HG02588 (cell line): ENCODE measurements around the gene EMX1.

Experiments
- ATAC-seq: cut with Tn5 transposase; IDR thresholded peaks from one replicate; pipeline ENCODE4 v1.9.1; 2021; ENCODE audit warnings: mild to moderate bottlenecking, moderate library complexity; ENCODE audit not compliant: unreplicated experiment

The EMX1 gene

DNA sequence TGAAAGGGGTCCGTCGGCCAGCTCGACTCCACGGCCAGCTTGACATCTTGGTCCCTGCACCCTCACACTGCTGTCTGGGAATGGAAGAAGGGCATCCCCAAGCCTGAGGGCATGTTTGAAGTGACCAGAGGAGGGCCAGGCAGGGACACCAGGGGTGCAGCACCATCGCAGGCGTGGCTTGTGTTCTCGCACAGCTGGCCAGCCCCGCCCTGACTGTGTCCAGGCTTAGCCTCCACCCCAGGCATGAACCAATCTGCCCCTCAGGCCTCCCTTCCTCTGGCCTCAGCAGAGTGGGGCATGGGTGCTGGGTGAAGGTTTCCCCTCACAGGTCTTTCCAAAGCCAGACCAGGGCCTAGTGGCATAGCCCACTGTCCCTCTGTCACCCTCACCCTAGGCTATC lies 25.0 kb downstream of the EMX1 start:
- ATAC-seq, result no peak

DNA sequence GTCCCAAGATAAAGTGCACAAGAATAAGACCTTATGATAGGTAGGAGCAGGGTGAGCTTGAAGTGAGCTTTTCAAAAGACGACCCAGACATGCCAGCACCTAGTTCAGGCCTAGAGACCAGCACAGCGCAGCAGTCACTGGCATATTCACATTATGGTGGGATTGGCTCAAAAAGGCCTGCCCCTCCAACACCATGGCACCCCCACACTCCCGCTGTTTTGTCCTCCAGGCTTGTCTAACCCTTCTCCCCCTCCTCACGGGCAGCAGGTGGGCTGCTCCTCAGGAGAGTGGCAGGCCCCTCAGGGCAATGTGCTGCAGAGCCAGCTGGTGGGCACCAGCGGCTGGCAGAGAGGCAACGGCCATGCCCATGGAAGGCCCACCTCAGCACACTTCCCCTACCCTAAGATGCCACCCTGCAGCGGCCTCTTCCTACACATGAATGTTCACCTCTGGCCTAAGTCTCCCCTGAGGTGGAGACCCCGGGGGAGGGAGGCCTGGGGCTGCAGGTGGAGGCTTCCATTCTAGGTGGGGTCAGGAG lies 25.6 kb downstream of the EMX1 start:
- ATAC-seq, result no peak

DNA sequence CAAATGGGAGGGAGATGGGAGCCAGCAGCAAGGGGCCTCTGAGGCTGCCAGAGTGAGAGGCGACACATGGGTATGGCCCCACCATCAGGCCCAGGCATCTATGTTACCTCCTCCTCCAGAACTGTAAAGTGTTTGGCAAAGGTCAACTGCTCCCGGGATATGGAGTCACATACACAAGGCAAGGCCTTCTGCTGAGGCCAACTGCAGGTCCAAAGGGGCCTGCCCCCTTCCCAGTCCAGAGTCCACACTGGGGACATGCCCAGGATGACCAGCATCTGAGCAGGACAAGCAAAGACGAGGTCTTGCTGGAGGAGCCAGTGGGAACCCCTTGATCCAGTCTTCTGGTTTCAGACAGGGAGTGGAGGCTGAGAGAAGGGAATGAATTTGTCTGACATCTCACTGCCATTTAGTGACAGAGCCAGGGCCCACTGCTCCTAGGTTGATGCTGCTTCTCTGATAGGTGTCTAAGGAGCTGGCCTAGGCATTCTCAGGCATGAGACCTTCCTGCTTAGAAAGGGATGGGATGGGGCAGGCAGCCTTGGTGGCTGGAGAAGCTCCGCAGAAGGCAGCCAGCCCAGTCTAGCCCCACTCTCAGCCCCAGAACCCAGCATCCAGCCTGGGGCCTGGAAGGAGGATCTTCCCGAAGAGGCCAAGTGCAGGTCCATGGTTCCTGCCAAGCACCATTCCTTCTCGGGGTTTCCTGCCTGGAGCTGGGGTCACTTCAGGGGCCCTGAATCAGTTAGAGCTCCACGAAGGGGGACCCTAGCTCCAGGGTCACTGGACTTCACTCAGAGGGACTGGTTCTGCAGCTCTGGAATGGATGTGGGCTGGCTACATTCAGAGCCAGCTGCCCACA lies 26.4 kb downstream of the EMX1 start:
- no peak for ATAC-seq

DNA sequence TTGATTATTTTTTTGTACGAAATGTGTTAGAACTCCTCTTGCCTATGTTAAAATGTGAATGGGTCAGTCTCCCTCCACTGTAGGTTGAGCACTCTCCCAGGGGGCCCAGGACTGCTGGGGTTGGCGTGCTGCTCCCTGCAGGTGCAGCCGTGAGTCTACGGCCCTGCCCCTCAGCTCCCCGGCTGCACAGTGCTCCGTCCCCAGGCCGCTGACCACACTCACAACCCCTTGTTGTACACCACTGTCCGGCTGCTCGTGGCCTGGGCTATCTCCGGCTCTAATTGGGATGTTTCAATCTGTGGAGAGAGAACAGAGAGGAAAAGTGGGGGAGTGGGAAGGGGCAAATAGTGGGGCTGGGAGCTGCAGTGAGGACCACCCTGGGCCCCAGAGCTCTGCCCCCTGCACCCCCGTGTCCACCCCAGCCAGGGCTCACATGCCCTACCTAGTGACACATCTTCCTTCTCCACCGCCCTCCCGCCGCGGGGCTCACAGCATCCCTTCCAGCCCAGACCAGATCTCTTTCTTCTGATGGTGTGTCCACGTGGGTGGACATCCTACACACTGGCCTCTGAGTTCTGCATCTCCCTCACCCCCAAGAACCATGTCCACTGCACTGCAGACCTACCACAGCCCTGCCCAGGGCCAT lies 27.6 kb downstream of the EMX1 start:
- ATAC-seq, result no peak

DNA sequence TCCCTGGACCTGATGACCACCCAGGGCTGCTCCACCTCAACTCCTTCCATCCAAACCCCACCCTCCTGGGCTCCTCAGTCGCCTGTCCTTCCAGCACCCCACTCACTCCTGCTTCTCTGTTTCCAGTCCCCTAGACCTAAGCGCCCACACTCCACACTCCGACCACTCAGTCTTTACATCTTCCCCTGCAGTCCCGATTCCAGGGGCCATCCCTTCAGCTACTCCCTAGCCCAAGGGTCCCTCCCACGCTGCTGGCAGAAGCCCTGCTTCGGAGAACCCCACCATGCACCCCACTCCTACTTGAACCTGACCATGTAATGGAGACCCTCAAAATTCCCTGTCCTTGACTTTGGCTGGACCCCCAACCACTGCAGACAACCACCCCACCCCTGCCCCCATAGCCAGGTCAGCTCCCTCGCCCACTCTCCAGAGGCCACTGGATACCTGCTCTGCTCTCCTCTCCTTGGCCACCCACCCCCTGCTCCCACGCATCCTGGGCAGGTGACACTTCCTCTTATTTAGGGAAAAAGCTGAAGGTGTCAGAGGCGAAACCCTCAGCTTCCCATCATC lies 28.2 kb downstream of the EMX1 start:
- ATAC-seq, result no peak

DNA sequence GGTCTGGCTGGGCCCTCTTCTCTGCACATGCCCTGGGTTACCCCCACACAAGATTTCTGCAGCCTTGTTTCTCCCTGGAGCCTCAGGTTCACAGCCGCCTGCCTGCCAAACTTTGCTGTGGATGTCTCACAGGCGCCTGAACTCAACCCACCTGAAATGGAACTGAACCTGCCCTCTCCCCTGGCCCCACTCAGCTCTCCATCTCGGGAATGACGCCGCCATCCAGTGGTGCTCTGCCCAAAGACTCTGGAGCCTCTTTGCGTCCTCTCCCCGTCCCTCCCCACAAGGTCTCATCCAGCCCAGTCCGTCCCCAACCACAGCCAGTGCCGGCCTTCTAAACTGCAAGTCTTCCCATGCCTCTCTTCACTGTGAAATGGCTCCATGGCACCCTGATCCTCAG lies 29.1 kb downstream of the EMX1 start:
- no peak for ATAC-seq

DNA sequence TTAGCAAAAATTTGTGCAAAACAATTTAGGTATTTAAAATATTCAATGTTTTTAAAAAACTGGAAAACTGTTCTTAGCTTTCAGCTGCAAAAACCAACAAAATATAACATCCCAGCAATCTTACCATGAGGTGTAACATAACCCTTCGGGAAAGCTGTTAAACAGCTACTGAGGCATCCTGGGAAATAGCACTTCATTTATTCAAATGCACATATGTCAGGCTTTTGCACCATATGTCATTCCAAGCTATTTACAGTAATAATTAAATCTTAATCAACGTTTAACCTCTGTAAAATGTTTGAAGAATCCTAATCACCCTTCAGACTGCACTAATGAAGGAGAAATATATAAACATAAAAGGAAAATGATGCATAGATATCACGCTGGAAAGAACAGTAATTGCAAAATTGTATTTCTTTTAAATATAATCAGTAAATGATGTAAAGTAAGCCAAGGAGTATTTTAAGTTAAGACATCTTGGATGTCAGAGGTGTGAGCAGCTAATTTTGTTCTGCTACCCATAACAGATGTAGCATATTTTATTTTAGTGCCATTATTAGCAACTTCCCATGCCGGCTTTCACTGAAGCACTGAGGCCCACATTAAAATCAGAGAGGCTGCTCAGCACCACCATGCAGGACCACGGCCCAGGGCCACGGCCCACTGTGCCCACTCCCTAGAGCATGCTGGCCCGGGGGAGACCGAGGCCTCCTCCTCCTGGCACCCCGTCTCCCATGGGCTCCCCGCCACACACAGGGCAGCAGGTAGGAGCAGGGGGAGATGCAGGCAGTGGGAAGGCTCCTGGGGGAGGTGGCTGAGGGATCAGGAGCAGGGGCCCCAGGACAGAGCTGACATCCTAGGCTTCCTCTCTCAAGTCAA lies 30.9 kb downstream of the EMX1 start:
- ATAC-seq, result no peak

DNA sequence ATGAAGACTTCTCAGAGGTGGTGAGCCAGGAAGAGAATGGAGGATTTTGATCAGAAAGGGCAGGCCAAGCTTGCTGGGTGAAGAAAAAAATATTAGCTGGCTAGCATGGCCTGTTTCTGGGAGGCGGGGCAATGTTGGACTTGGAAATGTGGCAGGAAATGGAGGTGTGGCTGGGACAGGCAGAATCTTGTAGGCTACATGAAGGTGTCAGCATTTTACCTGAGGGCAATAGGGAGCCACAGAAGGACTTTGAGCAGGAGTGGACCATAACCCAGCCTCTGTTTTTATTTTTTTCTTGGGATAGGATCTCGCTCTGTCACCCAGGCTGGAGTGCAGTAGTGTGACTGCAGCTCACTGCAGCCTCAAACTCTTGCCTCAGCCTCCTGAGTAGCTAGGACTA lies 31.7 kb downstream of the EMX1 start:
- ATAC-seq, result no peak

DNA sequence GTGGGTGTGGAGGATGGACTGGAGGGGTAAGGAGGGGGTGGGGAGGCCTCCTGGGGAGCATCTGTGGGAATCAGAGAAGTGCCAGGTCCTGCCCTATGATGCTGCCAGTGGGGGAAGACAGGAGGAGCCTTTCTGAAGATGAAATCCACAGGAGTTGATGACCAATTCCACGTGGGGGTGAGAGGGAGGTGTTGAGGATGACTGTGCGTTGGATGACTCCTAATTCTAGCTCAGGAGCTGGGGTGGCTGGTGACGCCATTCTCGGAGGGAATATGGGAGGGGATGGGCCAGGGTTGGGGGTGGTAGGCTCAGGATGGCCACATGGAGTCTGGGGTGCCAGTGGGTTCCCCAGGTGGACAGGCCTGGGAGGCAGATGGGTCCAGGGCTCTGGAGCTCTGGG lies 32.3 kb downstream of the EMX1 start:
- no peak for ATAC-seq

DNA sequence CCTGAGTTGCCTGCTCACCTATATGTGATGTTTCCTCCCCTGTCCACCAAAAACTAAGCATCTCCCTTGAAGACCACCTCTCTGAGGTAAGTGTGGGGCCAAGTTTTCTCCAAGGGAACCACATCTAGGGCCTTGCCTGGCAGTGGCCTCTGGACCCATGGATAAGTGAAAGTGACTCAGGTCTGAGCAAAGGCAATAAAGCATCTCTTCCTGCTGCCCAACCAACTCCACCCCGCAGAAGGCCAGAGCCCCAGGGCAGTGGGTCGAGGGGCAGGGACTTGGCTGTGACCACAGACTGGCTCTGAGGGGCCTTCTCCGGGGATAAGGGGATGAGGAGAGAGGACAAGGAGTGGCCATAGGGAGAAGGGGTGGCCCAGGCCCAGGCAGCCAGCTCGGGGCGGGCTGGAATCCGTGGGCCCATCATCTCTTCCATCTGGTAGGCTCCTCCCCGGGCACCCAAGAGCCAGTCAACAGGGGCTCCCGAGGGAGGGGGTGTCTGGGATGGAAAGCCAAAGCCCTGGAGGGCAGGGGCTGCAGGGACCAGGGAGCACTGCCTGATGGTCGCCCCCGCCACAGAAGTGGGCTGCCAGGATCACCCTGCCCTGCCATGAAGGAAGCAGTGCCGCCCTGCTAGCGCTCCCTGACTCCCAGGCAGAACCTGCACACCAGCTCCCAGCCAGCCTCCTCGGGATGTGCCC lies 33.4 kb downstream of the EMX1 start:
- ATAC-seq, result no peak

DNA sequence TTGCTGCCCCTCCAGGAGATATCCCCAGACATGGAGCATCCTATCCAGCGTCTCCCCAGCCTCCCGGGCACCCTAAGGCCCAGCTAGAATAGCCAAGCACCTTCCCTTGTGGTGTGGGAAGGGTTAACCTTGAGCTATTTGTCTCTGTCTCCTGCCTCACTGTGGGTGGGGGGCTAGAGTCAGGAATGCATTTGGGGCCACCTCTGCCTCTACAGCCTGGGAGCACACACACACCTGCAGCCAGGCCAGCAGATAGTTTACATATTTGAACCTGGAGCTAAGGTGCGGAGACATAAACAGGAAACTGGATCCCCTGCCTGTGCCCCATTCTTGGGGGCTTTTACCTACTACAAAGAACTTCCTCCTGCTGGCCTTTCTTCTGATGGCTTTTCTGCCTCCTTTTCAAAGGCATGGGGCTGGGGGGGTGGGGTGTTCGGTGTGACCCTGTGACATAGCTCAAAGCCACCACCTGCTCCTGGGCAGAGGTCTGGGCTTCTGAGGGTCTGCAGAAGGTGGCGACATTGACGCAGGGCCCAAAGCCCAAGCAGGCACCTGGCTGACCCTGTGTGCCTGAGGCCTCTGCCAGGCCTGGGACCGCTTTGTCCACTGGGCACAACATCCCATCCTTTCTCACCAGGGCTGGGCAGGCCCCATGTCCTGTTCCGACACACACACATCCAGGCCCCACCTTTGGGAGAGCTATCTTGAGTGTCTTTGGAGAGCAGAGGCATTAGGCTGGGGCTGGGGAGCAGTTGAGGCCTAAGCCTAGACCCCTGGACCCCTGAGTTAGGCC lies 34.2 kb downstream of the EMX1 start:
- no peak for ATAC-seq

DNA sequence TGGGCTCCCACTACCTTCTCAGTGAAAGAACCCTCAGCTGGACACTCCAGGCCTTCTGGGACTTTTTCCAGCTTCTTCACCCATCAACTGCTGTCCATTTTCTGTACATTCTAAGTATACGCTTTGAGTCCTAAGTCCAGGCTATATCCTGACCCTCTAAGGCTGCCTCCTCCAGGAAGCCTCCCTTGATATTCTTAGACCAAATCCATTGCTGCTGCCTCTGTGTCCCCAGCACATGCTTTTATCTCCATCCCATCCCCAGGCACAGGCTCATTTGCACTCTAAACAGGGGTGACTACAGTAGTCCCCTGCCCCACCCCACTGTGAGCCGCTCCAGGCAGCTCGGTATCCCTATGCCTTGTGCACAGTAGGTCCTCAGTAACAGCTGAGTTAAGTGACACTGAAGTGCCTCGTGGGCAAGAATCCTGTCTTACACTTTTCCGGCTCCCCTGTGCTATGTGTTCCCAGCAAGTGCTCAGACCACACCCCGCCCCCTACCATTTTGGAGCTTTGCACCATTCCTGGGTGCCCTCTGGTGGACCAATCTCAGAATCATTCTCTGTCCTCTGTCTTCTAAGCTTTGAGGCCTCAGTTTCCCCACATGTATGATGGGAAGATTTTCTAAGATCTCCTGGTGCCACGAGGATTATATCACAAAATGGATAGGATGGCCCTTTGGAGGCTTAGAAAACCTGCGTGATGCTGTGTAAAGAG lies 34.9 kb downstream of the EMX1 start:
- no peak for ATAC-seq

DNA sequence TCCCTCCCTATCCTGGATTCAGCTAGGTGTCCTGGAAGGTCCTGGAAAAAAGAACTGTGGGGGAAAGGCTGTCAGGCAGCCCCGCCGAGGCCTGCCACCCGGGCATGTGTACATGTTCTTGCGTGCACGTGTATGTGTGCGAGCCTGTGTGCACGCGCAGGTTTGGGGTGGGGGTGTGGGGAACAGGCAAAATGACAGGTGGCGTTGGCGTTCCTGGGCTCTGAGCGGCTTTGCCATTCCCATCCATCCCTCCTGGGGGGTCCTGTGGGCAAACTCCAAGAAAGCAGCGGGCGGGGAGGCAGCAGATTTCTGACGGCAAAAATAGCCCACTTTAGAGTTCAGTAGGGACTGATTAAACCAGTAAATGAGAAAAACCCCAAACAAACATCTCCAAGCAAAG lies 35.6 kb downstream of the EMX1 start:
- no peak for ATAC-seq

DNA sequence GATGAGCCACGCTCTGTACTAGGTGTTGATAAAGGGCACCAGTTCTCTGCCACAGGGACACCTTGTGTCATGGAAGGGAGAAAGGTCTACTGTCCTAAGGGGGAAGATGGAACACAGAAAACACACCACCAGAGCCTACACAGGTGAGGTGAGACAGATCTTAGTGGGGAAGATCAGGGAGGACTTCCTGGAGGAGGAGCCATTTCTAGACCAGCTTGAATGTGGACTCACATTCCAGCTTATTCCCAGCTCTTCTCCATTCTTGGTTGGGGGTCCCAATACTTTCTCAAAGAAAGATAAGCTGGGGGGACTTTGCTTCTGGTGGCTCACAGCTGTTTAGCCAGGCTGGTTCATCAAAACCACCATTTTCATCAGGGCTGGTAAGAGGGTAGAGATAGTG lies 36.2 kb downstream of the EMX1 start:
- ATAC-seq, result no peak

DNA sequence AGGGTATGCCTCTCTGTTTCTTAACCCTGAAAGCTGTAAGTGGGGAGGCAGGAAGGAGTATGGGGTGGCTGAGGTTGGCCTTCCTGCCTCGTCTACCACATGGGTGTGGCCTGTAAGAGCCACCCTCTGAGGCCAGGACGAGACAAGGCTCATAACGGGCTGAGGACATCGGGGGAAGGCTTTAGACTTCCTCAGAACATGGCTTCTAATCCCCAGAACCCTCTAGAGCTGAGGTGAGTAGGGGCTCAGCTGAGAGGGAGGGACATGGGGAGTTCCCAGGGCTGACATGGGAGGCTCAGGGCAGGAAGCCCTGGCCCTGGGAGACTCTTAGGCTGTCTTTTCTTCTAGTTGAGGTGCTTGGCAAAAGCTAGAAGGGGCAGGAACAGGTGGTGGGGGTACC lies 36.7 kb downstream of the EMX1 start:
- ATAC-seq, result no peak

DNA sequence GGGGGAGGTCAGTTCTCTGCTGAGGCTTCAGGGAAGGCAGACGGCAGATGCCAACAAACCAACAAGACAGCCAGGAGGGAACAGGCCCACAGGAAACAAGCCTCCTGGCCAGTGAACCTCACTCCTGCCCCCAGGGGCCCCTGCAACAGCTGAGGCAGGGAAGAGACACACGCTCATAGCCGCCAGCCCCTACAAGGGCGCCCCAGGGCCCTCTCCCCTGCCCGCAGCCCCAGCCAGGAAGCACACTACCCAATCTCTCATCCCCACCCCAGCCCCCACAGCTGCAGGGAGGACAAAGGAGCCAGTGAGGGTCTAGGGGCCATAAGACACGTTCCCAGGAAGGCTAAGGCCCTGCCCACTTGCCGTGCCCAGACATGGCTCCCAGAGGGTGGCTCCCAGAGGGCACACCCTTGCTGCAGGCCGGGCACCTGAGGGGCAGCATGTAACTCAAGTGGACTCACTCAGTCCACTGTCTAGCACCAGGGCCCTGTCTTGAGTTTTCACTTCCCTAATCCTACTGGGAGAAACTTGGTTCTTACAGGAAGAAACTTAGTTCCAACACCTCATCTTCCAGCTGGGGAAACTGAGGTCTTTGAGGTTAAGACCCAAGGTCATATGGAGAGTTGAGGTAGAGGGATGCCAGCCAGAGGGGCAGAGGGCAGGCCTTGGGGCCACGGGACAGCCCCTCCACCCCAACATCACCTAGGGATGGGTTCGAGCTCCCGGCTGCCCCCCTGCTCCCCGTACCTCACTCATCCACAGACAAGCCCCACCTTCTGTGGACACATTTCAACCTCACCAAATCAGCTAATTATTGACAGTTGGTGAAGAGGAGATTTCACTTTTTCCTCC lies 37.3 kb downstream of the EMX1 start:
- no peak for ATAC-seq

DNA sequence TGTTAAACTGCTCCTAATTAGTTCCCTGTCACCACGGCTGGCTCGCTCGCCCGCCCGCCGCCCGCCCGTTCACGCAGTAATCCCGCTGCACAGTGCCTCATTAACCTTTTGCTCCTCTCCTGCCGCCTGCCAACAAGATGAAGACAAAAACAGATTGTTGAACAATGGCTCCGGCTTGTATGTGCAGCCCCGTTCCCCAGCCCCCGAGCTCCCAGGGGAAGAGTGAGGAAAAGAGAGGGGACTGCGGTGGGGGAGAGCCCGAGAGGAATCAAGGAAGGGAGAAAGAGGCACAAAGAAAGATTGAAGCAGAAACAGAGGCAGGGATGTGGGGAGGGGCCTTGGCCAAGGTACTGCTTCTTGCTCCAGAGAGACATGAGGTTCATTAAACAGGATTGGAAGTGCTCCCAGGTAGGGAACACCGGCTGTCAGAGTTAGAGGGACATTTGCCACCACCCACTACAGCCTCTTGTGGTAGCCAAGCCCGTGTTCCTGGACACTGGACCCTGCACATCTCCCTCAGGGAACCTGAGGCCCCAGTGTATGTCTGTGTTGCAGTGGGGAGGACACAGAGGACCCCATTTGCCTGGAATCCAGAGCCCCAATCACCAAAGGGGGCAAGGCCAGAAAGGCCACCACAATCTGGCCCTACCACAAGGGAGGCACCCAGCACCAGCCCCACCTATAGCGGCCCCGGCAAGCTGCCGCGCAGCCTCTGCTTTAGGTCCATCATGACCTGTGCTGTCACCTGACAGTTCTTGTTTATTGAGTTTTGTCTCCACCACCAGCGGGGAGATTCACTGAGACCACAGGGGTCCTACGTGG lies 38.1 kb downstream of the EMX1 start:
- no peak for ATAC-seq
